Endothelial cell of umbilical vein (primary cell): ENCODE measurements around the gene HES7.

Experiments used
- CTCF ChIP-seq, 2 donors: IDR thresholded peaks; 1 replicate in 1 of 2; 2 replicates in 1 of 2; pipeline ENCODE4 v1.5.1; 2011; ENCODE audit warnings: low read length in 2 of 2, mild to moderate bottlenecking in 2 of 2, moderate library complexity in 2 of 2, control low read depth in 1 of 2, inconsistent platforms in 1 of 2, low read depth in 1 of 2; ENCODE audit not compliant: insufficient read depth in 1 of 2; ENCODE audit errors: extremely low read depth in 1 of 2
- EZH2 ChIP-seq: IDR thresholded peaks from 2 replicates; pipeline ENCODE4 v1.6.1; 2012; ENCODE audit warnings: borderline replicate concordance, low read depth, mild to moderate bottlenecking, moderate library complexity, low read length, inconsistent platforms; ENCODE audit not compliant: severe bottlenecking
- JUN ChIP-seq: IDR thresholded peaks from 2 replicates; pipeline ENCODE4 v1.6.1; 2011; ENCODE audit warnings: borderline replicate concordance, low read depth; ENCODE audit not compliant: insufficient read length, insufficient read depth
- MYC ChIP-seq: IDR thresholded peaks from one replicate; pipeline ENCODE4 v1.6.1; 2011; ENCODE audit warnings: mild to moderate bottlenecking, low read depth, low read length
- POLR2A ChIP-seq: IDR thresholded peaks from 2 replicates; pipeline ENCODE4 v1.6.1; 2012; ENCODE audit warnings: low read depth, mild to moderate bottlenecking, control low read depth, low read length

- TF ChIP-seq JUN (no peak), CTCF (IDR thresholded peaks at IDR 0.05; ENCODE audit: extremely low read depth in 1 of 2, insufficient read depth in 1 of 2, low read depth in 1 of 2, low read length in 2 of 2) (no peak), EZH2 (no peak), MYC (no peak), POLR2A (no peak)
Measured at GRCh38 chr17:8156246-8156992, 32.5 kb upstream of the HES7 start.
